ENCODE data around the gene TMEM144. TPM values are rescaled to one million over a fixed set of nuclear protein-coding genes. Genes with fewer than 3 reads are reported as not detected.

The TMEM144 gene
- total RNA-seq, 1 donor from 2014 or later: 4.0 TPM

DNA sequence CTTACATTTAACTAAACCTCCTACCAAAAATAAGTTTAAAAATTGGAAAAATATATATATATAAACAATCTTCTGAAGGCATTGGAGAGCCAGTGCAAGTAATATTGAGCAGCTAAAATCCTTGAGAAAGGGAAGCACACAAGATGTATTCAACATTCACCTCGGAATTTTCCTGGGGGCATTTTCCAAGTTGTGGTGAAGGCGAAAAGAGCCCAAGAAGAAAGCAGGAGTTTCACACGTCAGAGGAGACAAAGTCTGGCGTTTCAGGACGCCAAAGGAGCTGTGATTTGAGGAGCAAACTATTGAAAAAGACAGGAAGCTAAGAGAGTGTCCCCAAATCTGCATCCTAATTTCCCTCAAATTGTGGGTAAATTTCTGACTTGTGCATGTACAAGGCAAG, 28.4 kb upstream of the TMEM144 start:
- intact Hi-C loops (cut with DNase I): no loop called here
- peak overlapping the region; percentile 88 to 97 for H3K27ac ChIP-seq

DNA sequence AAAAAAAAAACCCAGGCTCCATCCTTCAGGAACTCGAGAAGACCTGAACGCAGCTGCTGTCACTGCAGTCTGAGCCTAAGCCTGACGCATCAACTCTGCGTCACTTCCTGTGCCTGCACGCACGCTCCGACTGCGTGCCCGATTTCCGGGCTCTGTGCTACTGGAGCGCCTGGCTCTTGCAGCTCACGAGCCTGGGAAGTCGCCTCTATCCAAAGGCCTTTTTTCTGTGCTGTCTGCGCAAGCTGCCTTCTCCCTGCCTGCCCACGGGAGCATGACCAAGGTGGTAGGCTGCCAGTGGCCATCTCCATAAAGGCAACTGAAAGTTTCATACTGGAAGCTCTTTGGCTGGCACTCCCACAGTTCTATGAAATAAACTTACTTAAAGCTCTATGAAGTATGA, 27.6 kb upstream of the TMEM144 start:
- H3K27me3 ChIP-seq: no peaks in the 10 kb centered on the region
- peak overlapping the region; percentile 88 to 97 for H3K27ac ChIP-seq
- TF ChIP-seq, protein P1, sequence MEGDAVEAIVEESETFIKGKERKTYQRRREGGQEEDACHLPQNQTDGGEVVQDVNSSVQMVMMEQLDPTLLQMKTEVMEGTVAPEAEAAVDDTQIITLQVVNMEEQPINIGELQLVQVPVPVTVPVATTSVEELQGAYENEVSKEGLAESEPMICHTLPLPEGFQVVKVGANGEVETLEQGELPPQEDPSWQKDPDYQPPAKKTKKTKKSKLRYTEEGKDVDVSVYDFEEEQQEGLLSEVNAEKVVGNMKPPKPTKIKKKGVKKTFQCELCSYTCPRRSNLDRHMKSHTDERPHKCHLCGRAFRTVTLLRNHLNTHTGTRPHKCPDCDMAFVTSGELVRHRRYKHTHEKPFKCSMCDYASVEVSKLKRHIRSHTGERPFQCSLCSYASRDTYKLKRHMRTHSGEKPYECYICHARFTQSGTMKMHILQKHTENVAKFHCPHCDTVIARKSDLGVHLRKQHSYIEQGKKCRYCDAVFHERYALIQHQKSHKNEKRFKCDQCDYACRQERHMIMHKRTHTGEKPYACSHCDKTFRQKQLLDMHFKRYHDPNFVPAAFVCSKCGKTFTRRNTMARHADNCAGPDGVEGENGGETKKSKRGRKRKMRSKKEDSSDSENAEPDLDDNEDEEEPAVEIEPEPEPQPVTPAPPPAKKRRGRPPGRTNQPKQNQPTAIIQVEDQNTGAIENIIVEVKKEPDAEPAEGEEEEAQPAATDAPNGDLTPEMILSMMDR (IDR thresholded peaks at IDR 0.05): no peak
- no peak for DNase-seq (ENCODE audit: low spot score in 2 of 2)
- H3K4me1 ChIP-seq: peaks cover 5 to 29% of the 10 kb centered on the region in 2 donors
- no peaks in the 10 kb centered on the region for H3K9me3 ChIP-seq
- peaks cover 4% of the 10 kb centered on the region in 2 donors for H3K36me3 ChIP-seq
- intact Hi-C loops (cut with DNase I): no loop called here
- no peak overlapping the region for H3K4me3 ChIP-seq

More for the DNA sequence above, 28.4 kb upstream of the TMEM144 start:
- TF ChIP-seq, protein P1 (IDR thresholded peaks at IDR 0.05): no peak
- no peak for DNase-seq (ENCODE audit: low spot score in 2 of 2)
- no peaks in the 10 kb centered on the region for H3K27me3 ChIP-seq
- H3K9me3 ChIP-seq: no peaks in the 10 kb centered on the region
- H3K4me1 ChIP-seq: peaks cover 5 to 37% of the 10 kb centered on the region in 2 donors
- H3K36me3 ChIP-seq: peaks cover 4% of the 10 kb centered on the region in 2 donors
- H3K4me3 ChIP-seq: peak overlapping the region in 1 of 2 donors; percentile 21

DNA sequence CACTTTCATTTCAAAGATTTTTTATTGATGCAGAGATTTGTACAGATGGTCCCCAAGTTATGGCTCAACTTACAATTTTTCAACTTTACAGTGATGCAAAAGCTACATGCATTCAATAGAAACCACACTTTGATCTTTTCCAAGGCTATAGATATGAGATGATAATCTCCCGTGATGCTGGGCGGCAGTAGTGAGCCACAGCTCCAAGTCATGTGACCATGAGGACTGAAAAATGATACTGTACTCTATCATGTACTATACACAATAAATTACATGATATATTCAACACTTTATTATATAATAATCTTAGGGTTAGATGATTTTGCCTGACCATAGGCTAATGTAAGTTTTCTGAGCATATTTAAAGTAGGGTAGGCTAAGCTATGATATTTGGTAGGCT, 23.5 kb upstream of the TMEM144 start:
- no peaks in the 10 kb centered on the region for H3K9me3 ChIP-seq
- TF ChIP-seq, protein P1 (IDR thresholded peaks at IDR 0.05): no peak
- peaks cover 0 to 18% of the 10 kb centered on the region in 2 donors for H3K4me1 ChIP-seq
- no peak overlapping the region for H3K4me3 ChIP-seq
- H3K27ac ChIP-seq: no peak overlapping the region
- DNase-seq (ENCODE audit: low spot score in 2 of 2): no peak
- H3K27me3 ChIP-seq: no peaks in the 10 kb centered on the region
- H3K36me3 ChIP-seq: peaks cover 4% of the 10 kb centered on the region in 2 donors
- intact Hi-C loops (cut with DNase I): no loop called here

DNA sequence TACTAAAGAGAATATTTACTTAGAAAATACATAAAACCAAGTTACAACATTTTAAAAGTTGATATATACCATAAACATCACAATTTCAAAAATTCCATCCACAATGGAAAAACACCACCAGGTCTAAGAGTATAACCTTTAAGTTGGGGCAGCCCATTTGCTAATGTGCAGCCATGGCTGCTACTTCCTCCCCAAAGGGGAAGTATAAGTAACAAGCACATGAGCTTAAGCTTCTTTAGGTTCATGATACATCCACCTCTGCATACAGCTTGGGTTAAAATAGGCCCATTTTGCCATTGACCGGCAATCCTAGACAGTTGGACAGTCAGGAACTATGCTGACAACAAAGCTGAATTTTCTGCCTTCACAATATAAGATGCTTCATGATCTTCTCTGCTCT, 20.9 kb upstream of the TMEM144 start:
- Histone ChIP-seq H3K27ac (peak overlapping the region in 1 of 2 donors; percentile 92), H3K4me3 (no peak overlapping the region), H3K9me3 (no peaks in the 10 kb centered on the region), H3K4me1 (peaks cover 6 to 29% of the 10 kb centered on the region in 2 donors), H3K36me3 (peaks cover 4% of the 10 kb centered on the region in 2 donors), H3K27me3 (no peaks in the 10 kb centered on the region)
- TF ChIP-seq, protein P1 (IDR thresholded peaks at IDR 0.05): no peak
- no peak for DNase-seq (ENCODE audit: low spot score in 2 of 2)
- intact Hi-C loops (cut with DNase I): no loop called here

DNA sequence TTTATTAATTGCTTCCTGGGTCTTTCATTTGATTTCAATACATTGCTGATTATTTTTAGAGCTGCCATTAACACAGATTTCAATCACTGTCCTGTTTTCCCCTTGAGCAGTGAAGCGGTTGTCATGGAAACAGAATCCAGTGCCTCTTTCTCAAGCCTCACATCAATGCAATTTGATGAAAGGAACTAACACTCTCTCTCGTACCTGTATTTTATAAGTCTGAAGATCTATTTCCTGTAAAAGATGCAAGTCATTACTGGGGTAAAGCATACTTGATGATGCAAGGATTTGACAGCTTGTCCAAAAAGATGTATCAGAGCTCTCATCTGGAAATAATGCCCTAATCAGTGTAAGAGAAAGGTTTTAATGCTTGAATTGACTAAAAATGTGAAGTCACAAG, 19.6 kb upstream of the TMEM144 start:
- Histone ChIP-seq H3K36me3 (peaks cover 4% of the 10 kb centered on the region in 2 donors), H3K27ac (peak overlapping the region; percentile 88 to 92), H3K4me1 (peaks cover 6 to 29% of the 10 kb centered on the region in 2 donors), H3K9me3 (no peaks in the 10 kb centered on the region), H3K4me3 (no peak overlapping the region), H3K27me3 (no peaks in the 10 kb centered on the region)
- TF ChIP-seq, protein P1 (IDR thresholded peaks at IDR 0.05): no peak
- no peak for DNase-seq (ENCODE audit: low spot score in 2 of 2)
- intact Hi-C loops (cut with DNase I): no loop called here

Measured in ascending aorta (tissue), 2 donors.